Activated CD8-positive, alpha-beta memory T cell treated with anti-CD3 and anti-CD28 coated beads for 48 hours (primary cell): Measurements from ENCODE around the gene SLIT3.
"Not testable (repeated sequence)": the region's sequence is repeated elsewhere in the genome, so short reads cannot be mapped to it uniquely, and the experiment has no call there.

Source experiments
- DNase-seq, 3 experiments: peaks; one replicate each; pipeline ENCODE4 v3.0.0-alpha.2; 2020; ENCODE audit warnings: low read depth in 2 of 3, low spot score in 2 of 3

The SLIT3 gene

GRCh38 chr5:168663276-168664004 is 637.5 kb downstream of the SLIT3 start:
- DNase-seq, result no peak

- no peak for DNase-seq
These were observed 639.1 kb downstream of the SLIT3 start for GRCh38 chr5:168661593-168662485.

- DNase-seq, result no peak
These were observed 640.2 kb downstream of the SLIT3 start for GRCh38 chr5:168660691-168661090.

GRCh38 chr5:168659286-168659847 is 641.6 kb downstream of the SLIT3 start:
- no peak for DNase-seq

- DNase-seq, result no peak
These were observed 642.5 kb downstream of the SLIT3 start for GRCh38 chr5:168658394-168658793.

GRCh38 chr5:168656633-168657032 is 644.3 kb downstream of the SLIT3 start:
- DNase-seq, result no peak

- DNase-seq, result no peak
These were observed 645.6 kb downstream of the SLIT3 start for GRCh38 chr5:168655316-168655715.

GRCh38 chr5:168654211-168654721 is 646.7 kb downstream of the SLIT3 start:
- DNase-seq, result no peak

- DNase-seq, result no peak
These were observed 647.3 kb downstream of the SLIT3 start for GRCh38 chr5:168653626-168654025.

GRCh38 chr5:168651648-168652047 is 649.3 kb downstream of the SLIT3 start:
- DNase-seq, result no peak

- DNase-seq, result no peak
These were observed 651.6 kb downstream of the SLIT3 start for GRCh38 chr5:168649306-168649705.

GRCh38 chr5:168648576-168648975 is 652.4 kb downstream of the SLIT3 start:
- no peak for DNase-seq

- no peak for DNase-seq
These were observed 652.9 kb downstream of the SLIT3 start for GRCh38 chr5:168648016-168648415.

GRCh38 chr5:168647083-168647482 is 653.9 kb downstream of the SLIT3 start:
- no peak for DNase-seq

- no peak for DNase-seq
These were observed 654.6 kb downstream of the SLIT3 start for GRCh38 chr5:168646335-168646734.

GRCh38 chr5:168645195-168645594 is 655.7 kb downstream of the SLIT3 start:
- DNase-seq, result no peak

- DNase-seq, result no peak
These were observed 658.9 kb downstream of the SLIT3 start for GRCh38 chr5:168642019-168642418.

- not testable (repeated sequence) for DNase-seq
These were observed 662.1 kb downstream of the SLIT3 start for GRCh38 chr5:168638846-168639245.

GRCh38 chr5:168637793-168638192 is 663.1 kb downstream of the SLIT3 start:
- DNase-seq, result no peak

GRCh38 chr5:168637281-168637680 is 663.7 kb downstream of the SLIT3 start:
- DNase-seq, result no peak

GRCh38 chr5:168630958-168631357 is 670.0 kb downstream of the SLIT3 start:
- DNase-seq, result not testable (repeated sequence)
